DOHH2 (cell line): Measurements from ENCODE around the gene CDK18.

ENCODE experiments used
- H3F3A ChIP-seq: fragments of 200-600 bp; sonication (generic), shearing (Covaris generic); 2 replicates; pipeline ENCODE4 v1.6.0; 2016; ENCODE audit warnings: antibody characterized with exemption, mild to moderate bottlenecking; ENCODE audit not compliant: control insufficient read depth, insufficient read depth
- H3K27ac ChIP-seq: fragments of 200-600 bp; sonication (generic); 2 replicates; pipeline ENCODE4 v1.5.1; 2014; ENCODE audit warnings: low read depth, mild to moderate bottlenecking, low read length, moderate library complexity
- H3K27me3 ChIP-seq: fragments of 200-600 bp; sonication (generic); 2 replicates; pipeline ENCODE4 v1.6.1; 2014; ENCODE audit warnings: mild to moderate bottlenecking, low read length, mixed read lengths; ENCODE audit not compliant: control insufficient read depth
- H3K36me3 ChIP-seq: fragments of 200-600 bp; sonication (generic); 2 replicates; pipeline ENCODE4 v1.6.1; 2014; ENCODE audit warnings: mild to moderate bottlenecking, low read length, moderate library complexity, mixed read lengths; ENCODE audit not compliant: control insufficient read depth
- H3K4me1 ChIP-seq: fragments of 200-600 bp; sonication (generic); 2 replicates; pipeline ENCODE4 v1.6.1; 2014; ENCODE audit warnings: mild to moderate bottlenecking, low read length, mixed read lengths; ENCODE audit not compliant: control insufficient read depth
- H3K4me2 ChIP-seq: fragments of 200-600 bp; sonication (generic); 2 replicates; pipeline ENCODE4 v1.6.0; 2014; ENCODE audit warnings: mild to moderate bottlenecking, low read length, moderate library complexity
- H3K4me3 ChIP-seq: fragments of 200-600 bp; sonication (generic); 2 replicates; pipeline ENCODE4 v1.5.1; 2014; ENCODE audit warnings: mild to moderate bottlenecking, low read length, mixed read lengths
- H3K79me2 ChIP-seq: fragments of 200-600 bp; sonication (generic); 2 replicates; pipeline ENCODE4 v1.6.1; 2014; ENCODE audit warnings: mild to moderate bottlenecking, low read length, mixed read lengths; ENCODE audit not compliant: control insufficient read depth
- H3K9me2 ChIP-seq: fragments of 200-600 bp; sonication (generic); replicated peaks from 2 replicates; pipeline ENCODE4 v1.6.1; 2014; ENCODE audit warnings: mild to moderate bottlenecking, low read length, mixed read lengths; ENCODE audit not compliant: control insufficient read depth
- H3K9me3 ChIP-seq: fragments of 200-600 bp; sonication (generic); 2 replicates; pipeline ENCODE4 v1.6.1; 2014; ENCODE audit warnings: antibody characterized with exemption, low read length, mixed read lengths; ENCODE audit not compliant: control insufficient read depth, insufficient read depth
- H4K20me1 ChIP-seq: fragments of 200-600 bp; sonication (generic); 2 replicates; pipeline ENCODE4 v1.6.0; 2014; ENCODE audit warnings: low read depth, mild to moderate bottlenecking, antibody characterized with exemption, low read length, moderate library complexity; ENCODE audit not compliant: control insufficient read depth, insufficient read depth
- EZH2phosphoT487 ChIP-seq: fragments of 200-600 bp; sonication (generic); IDR thresholded peaks from 2 replicates; pipeline ENCODE4 v1.6.1; 2017; ENCODE audit warnings: borderline replicate concordance, mild to moderate bottlenecking, antibody characterized with exemption, low read length, moderate library complexity, mixed read lengths
- TF ChIP-seq, protein P1 (sequence below): fragments of 200-600 bp; sonication (generic); IDR thresholded peaks from one replicate; pipeline ENCODE4 v1.5.1; 2014; ENCODE audit warnings: antibody characterized with exemption, mild to moderate bottlenecking, low read depth, low read length; ENCODE audit not compliant: poor library complexity, severe bottlenecking

The CDK18 gene

DNA sequence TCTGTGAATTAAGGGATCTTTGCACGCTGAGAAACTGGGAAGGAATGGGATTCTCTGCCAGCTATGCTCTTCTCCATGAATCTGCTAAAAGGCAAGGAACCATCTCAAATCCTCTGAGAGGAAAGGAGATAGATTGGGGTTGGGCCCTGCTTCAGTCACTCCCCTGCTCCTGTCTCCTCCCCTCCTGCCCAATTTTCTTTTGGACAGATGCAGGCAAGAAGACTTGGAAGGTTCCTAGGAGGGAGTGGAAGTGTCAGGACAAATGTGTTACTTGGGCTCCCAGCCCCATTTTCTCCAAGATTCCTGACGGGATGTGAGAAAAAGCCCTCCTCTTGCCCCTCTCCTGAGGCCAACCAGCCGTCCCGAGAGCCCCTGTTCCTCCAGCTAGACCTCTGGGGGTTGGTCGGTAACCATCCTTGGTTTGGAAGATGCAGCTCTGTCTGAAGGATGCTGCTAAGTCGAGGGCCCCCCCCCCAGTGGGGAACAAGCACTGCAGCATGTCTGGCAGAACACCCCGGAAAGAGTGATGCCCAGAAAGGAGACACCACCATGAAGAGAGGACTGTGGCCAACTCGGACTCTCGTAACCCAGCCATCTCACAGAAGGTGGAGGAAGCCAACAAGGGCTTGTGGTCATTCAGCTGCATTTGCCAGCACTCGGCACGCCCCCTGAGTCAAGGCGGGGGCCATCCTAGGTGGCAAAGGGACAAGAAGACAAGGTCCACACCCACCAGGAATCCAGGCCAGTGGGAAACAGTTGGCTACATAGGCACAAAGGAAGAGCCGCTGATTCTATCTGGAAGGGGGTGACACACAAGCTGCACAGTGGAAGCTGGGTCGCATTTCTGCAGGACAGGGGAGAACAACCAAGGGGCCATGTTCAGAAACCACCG is 43.7 kb downstream of the CDK18 start:
- Histone ChIP-seq H3K9me2 (no peaks in the 10 kb centered on the region), H3F3A (no peaks in the 10 kb centered on the region), H3K27ac (no peak overlapping the region), H3K36me3 (no peaks in the 10 kb centered on the region), H3K9me3 (no peaks in the 10 kb centered on the region), H3K79me2 (no peaks in the 10 kb centered on the region), H3K4me2 (no peak overlapping the region), H3K4me3 (no peak overlapping the region), H3K27me3 (peaks cover 27% of the 10 kb centered on the region), H4K20me1 (no peaks in the 10 kb centered on the region), H3K4me1 (no peaks in the 10 kb centered on the region)
- TF ChIP-seq, protein P1, sequence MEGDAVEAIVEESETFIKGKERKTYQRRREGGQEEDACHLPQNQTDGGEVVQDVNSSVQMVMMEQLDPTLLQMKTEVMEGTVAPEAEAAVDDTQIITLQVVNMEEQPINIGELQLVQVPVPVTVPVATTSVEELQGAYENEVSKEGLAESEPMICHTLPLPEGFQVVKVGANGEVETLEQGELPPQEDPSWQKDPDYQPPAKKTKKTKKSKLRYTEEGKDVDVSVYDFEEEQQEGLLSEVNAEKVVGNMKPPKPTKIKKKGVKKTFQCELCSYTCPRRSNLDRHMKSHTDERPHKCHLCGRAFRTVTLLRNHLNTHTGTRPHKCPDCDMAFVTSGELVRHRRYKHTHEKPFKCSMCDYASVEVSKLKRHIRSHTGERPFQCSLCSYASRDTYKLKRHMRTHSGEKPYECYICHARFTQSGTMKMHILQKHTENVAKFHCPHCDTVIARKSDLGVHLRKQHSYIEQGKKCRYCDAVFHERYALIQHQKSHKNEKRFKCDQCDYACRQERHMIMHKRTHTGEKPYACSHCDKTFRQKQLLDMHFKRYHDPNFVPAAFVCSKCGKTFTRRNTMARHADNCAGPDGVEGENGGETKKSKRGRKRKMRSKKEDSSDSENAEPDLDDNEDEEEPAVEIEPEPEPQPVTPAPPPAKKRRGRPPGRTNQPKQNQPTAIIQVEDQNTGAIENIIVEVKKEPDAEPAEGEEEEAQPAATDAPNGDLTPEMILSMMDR: no peak
- TF ChIP-seq EZH2phosphoT487: no peak

DNA sequence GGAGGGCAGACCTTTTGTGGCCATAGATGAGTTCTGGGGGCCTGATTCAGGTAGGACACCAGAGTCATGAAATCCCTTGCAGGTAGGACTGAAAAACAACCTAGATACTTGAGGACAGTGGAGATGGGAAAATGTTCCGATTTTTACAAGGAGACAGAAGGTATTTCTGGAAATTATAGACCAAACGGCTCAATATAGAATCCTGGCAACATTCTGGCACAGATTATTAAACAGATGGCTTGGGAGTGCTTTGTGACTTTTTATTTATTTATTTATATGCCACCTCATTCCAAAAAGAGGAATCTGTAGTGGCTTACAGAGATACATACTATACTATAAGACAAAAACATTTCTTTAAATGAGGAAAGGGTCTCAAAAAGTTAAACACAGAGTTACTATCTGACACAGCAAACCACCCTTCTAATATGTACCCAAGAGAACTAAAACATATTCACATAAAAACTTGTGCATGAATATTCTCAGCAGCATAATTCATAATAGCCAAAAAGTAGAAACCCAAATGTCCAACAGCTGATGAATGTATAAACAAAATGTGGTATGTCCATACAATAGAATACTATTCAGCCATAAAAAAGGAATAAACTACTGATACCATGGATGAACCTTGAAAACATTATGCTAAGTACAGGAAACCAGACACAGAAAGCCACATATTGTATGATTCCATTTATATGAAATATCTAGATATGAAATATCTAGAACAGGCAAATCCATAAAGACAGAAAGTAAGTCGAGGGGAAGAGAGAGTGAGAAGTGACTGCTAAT is 49.8 kb downstream of the CDK18 start:
- H3K4me3 ChIP-seq: no peak overlapping the region
- H3K79me2 ChIP-seq: no peaks in the 10 kb centered on the region
- H4K20me1 ChIP-seq: no peaks in the 10 kb centered on the region
- peaks cover 5% of the 10 kb centered on the region; the same call in 1 of the 2 replicates for H3K9me3 ChIP-seq
- no peak for TF ChIP-seq EZH2phosphoT487
- TF ChIP-seq, protein P1: no peak
- no peaks in the 10 kb centered on the region for H3K9me2 ChIP-seq
- H3F3A ChIP-seq: no peaks in the 10 kb centered on the region
- no peaks in the 10 kb centered on the region for H3K4me1 ChIP-seq
- no peak overlapping the region for H3K4me2 ChIP-seq
- H3K36me3 ChIP-seq: no peaks in the 10 kb centered on the region
- H3K27me3 ChIP-seq: peaks cover 20% of the 10 kb centered on the region
- no peak overlapping the region for H3K27ac ChIP-seq

DNA sequence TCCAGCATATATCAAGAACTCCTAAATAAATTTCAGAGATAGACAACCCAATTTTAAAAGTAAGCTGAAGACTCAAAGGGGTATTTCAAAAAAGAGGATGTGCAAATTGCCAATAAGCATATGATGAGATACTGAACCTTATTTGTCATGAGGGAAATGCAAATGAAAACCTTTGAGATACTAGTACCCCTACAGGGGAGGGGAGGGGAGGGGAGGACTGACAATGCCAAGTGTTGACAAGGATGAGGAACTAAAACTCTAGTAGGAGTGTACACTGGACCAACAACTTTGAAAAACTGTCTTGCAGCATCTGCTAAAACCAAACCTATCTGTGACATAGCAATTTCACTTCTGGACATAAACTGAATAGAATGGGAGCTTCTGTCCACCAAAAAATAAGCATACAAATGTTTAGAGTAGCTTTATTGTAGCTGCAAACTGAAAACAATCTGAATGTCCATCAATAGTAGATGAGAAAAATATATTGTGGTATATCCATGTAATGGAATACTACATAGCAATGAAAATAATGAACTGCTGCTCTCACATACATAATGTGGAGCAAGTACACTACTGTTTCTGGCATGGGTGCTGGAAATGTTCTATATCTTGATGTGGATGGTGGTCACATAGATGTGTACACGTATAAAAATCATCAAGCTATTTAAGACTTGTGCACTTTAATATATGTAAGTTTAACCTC is 57.2 kb downstream of the CDK18 start:
- H3K4me3 ChIP-seq: no peak overlapping the region
- no peak for TF ChIP-seq EZH2phosphoT487
- TF ChIP-seq, protein P1: no peak
- no peak overlapping the region for H3K27ac ChIP-seq
- no peaks in the 10 kb centered on the region for H3K36me3 ChIP-seq
- H3F3A ChIP-seq: no peaks in the 10 kb centered on the region
- H3K9me3 ChIP-seq: peaks cover 4% of the 10 kb centered on the region; the same call in 1 of the 2 replicates
- no peaks in the 10 kb centered on the region for H3K9me2 ChIP-seq
- H3K4me1 ChIP-seq: no peaks in the 10 kb centered on the region
- no peaks in the 10 kb centered on the region for H4K20me1 ChIP-seq
- H3K4me2 ChIP-seq: no peak overlapping the region
- no peaks in the 10 kb centered on the region for H3K79me2 ChIP-seq
- H3K27me3 ChIP-seq: peaks cover 17% of the 10 kb centered on the region
